HepG2 (cell line): ENCODE measurements around the gene EEIG1. TPM values are rescaled to one million over a fixed set of nuclear protein-coding genes. Genes with fewer than 3 reads are reported as not detected.

Experiments
- ATAC-seq: fragments of 200-7000 bp; cut with Tn5 transposase; 3 replicates; pipeline ENCODE4 v1.9.1; 2020; ENCODE audit warnings: mild to moderate bottlenecking, moderate library complexity
- BruUV-seq: library from RNA; stranded (reverse); fragments of 400-500 nt; replicated peaks from 2 replicates; lab custom pipeline; 2021; lab: Mats Ljungman, UMichigan
- CTCF ChIA-PET: fragments of 300-600 bp; formaldehyde crosslinking; extraction: SDS; loops from one replicate; lab custom pipeline; 2021; ENCODE audit warnings: low total read pairs, inconsistent platforms, low intra/inter-chr PET ratio; lab: Yijun Ruan, JAX
- POLR2A ChIA-PET: fragments of 350-600 bp; sonication (Branson Sonifier 250); formaldehyde crosslinking; loops from one replicate; lab custom pipeline; 2020; ENCODE audit warnings: antibody characterized with exemption, inconsistent platforms; lab: Yijun Ruan, JAX
- DNase-seq: peaks from one replicate; pipeline ENCODE4 v3.0.0-alpha.2; 2015; ENCODE audit warnings: low spot score
- FAIRE-seq: peaks from 3 replicates; lab custom pipeline; 2011; peaks lifted over from hg19 to GRCh38; lab: Jason Lieb, UNC
- H2AFZ ChIP-seq: one replicate; pipeline ENCODE4 v1.6.1; 2011; ENCODE audit warnings: low read length, inconsistent platforms
- H3K27ac ChIP-seq: fragments of 300-600 bp; 3 replicates; pipeline ENCODE4 v1.8.0; 2011; ENCODE audit warnings: mixed run types, mild to moderate bottlenecking, mixed read lengths, low read length, inconsistent platforms; ENCODE audit not compliant: insufficient read depth; ENCODE audit errors: extremely low read length
- H3K27me3 ChIP-seq, 2 experiments: fragments of 200-600 bp in 1 of 2; 2 replicates in 1 of 2; 3 replicates in 1 of 2; pipeline versions ENCODE4 v1.6.0 to v1.8.0; 2011; ENCODE audit warnings: low read length in 2 of 2, mild to moderate bottlenecking in 2 of 2, moderate library complexity in 2 of 2, inconsistent platforms in 1 of 2; ENCODE audit not compliant: insufficient read depth in 2 of 2, control insufficient read depth in 1 of 2
- H3K36me3 ChIP-seq, 2 experiments: fragments of 200-600 bp in 1 of 2; replicated peaks in 1 of 2; 2 replicates in 1 of 2; 3 replicates in 1 of 2; pipeline versions ENCODE4 v1.5.1 to v1.8.0; 2011; ENCODE audit warnings: low read length in 2 of 2, inconsistent platforms in 1 of 2; ENCODE audit not compliant: insufficient read depth in 2 of 2, control insufficient read depth in 1 of 2
- H3K4me1 ChIP-seq: 2 replicates; pipeline ENCODE4 v1.5.1; 2012; ENCODE audit warnings: low read length, inconsistent platforms; ENCODE audit not compliant: insufficient read depth
- H3K4me2 ChIP-seq: 2 replicates; pipeline ENCODE4 v1.6.0; 2011; ENCODE audit warnings: low read depth, low read length, inconsistent platforms
- H3K4me3 ChIP-seq, 3 experiments: fragments of 200-600 bp in 1 of 3; sonication (generic), shearing (Covaris generic) in 1 of 3; replicated peaks in 1 of 3; 2 replicates each; pipeline ENCODE4 v1.5.1; 2011 to 2016; ENCODE audit warnings: low read length in 3 of 3, inconsistent platforms in 2 of 3, low read depth in 2 of 3, mild to moderate bottlenecking in 2 of 3, control low read depth in 1 of 3, mixed read lengths in 1 of 3; ENCODE audit not compliant: insufficient read depth in 1 of 3
- H3K79me2 ChIP-seq: one replicate; pipeline ENCODE4 v1.6.1; 2011; ENCODE audit warnings: low read length, inconsistent platforms; ENCODE audit not compliant: insufficient read depth
- H3K9ac ChIP-seq: 2 replicates; pipeline ENCODE4 v1.6.0; 2011; ENCODE audit warnings: mild to moderate bottlenecking, low read depth, low read length, inconsistent platforms; ENCODE audit not compliant: insufficient read depth
- H3K9me3 ChIP-seq: 2 replicates; pipeline ENCODE4 v1.5.1; 2012; ENCODE audit warnings: mild to moderate bottlenecking, low read length
- H4K20me1 ChIP-seq: 2 replicates; pipeline ENCODE4 v1.6.0; 2011; ENCODE audit warnings: inconsistent platforms, mild to moderate bottlenecking, low read length, moderate library complexity; ENCODE audit not compliant: insufficient read depth
- AGO2 ChIP-seq: fragments of 200-400 bp; formaldehyde crosslinking; optimal IDR thresholded peaks from 2 replicates; pipeline ENCODE3; 2017; ENCODE audit warnings: mild to moderate bottlenecking, low read depth, low read length, moderate library complexity
- CHD2 ChIP-seq: IDR thresholded peaks from 2 replicates; pipeline ENCODE4 v1.6.1; 2011; ENCODE audit warnings: low read depth, low read length, improper control_type of control experiment
- DBP ChIP-seq: sonication (generic); formaldehyde crosslinking; IDR thresholded peaks from 2 replicates; pipeline ENCODE4 v1.4.0; 2020; ENCODE audit warnings: missing genetic modification reagents; ENCODE audit errors: not compliant biosample characterization
- FLYWCH1 ChIP-seq: sonication (generic); formaldehyde crosslinking; IDR thresholded peaks from 2 replicates; pipeline ENCODE4 v1.8.1; 2023; ENCODE audit warnings: mild to moderate bottlenecking, missing genetic modification reagents
- GTF2F1 ChIP-seq: fragments of 150-350 bp; IDR thresholded peaks from 2 replicates; pipeline ENCODE4 v1.6.1; 2014; ENCODE audit warnings: low read length
- HMG20A ChIP-seq: IDR thresholded peaks from 2 replicates; pipeline ENCODE4 v1.6.1; 2016; ENCODE audit warnings: borderline replicate concordance
- MXD1 ChIP-seq: sonication (generic); formaldehyde crosslinking; IDR thresholded peaks from 2 replicates; pipeline ENCODE4 v1.4.0; 2020; ENCODE audit warnings: mild to moderate bottlenecking, missing genetic modification reagents
- NR2F6 ChIP-seq, 2 experiments: IDR thresholded peaks; 2 replicates each; pipeline ENCODE4 v1.6.1; 2016; ENCODE audit warnings: antibody characterized with exemption in 1 of 2, mild to moderate bottlenecking in 1 of 2
- SP4 ChIP-seq: sonication (generic); formaldehyde crosslinking; IDR thresholded peaks from 2 replicates; pipeline ENCODE4 v1.8.1; 2023; ENCODE audit warnings: mild to moderate bottlenecking, missing genetic modification reagents
- TAF1 ChIP-seq: sonication (generic); formaldehyde crosslinking; IDR thresholded peaks from 2 replicates; pipeline ENCODE4 v1.4.0; 2020; ENCODE audit warnings: missing genetic modification reagents
- THAP11 ChIP-seq: IDR thresholded peaks from 2 replicates; pipeline ENCODE4 v1.6.1; 2016; ENCODE audit warnings: missing biosample characterization, missing genetic modification reagents
- THRA ChIP-seq: sonication (generic); formaldehyde crosslinking; IDR thresholded peaks from 2 replicates; pipeline ENCODE4 v1.4.0; 2020; ENCODE audit warnings: missing genetic modification reagents, borderline replicate concordance
- ZMAT3 ChIP-seq: sonication (generic); formaldehyde crosslinking; conservative IDR thresholded peaks from 2 replicates; pipeline ENCODE4 v1.7.0; 2021; ENCODE audit warnings: missing genetic modification reagents
- ZNF121 ChIP-seq: sonication (generic); formaldehyde crosslinking; IDR thresholded peaks from 2 replicates; pipeline ENCODE4 v1.5.0; 2020; ENCODE audit warnings: mild to moderate bottlenecking, missing genetic modification reagents
- ZNF207 ChIP-seq: fragments of 450-650 bp; IDR thresholded peaks from 2 replicates; pipeline ENCODE4 v1.6.1; 2016; ENCODE audit warnings: antibody characterized with exemption, borderline replicate concordance
- ZNF431 ChIP-seq: sonication (generic); formaldehyde crosslinking; IDR thresholded peaks from 2 replicates; pipeline ENCODE4 v1.9.0; 2022; ENCODE audit warnings: missing genetic modification reagents, low read depth, mild to moderate bottlenecking, borderline replicate concordance
- ZNF891 ChIP-seq: sonication (generic); formaldehyde crosslinking; IDR thresholded peaks from 2 replicates; pipeline ENCODE4 v1.5.0; 2020; ENCODE audit warnings: mild to moderate bottlenecking, missing genetic modification reagents
- ZSCAN25 ChIP-seq: sonication (generic); formaldehyde crosslinking; IDR thresholded peaks from 2 replicates; pipeline ENCODE4 v1.8.0; 2022; ENCODE audit warnings: mild to moderate bottlenecking, missing genetic modification reagents
- ZZZ3 ChIP-seq: sonication (generic); formaldehyde crosslinking; IDR thresholded peaks from 2 replicates; pipeline ENCODE4 v1.4.0; 2020; ENCODE audit warnings: missing genetic modification reagents, mild to moderate bottlenecking, borderline replicate concordance
- WGBS: methylation state at CpG from one replicate; pipeline ENCODE4 v1.1.6; 2017; ENCODE audit warnings: low lambda C conversion rate; 5-methylcytosine and 5-hydroxymethylcytosine counted together
- in situ Hi-C: cut with HindIII; loops from 2 replicates; pipeline ENCODE4 v1.10.0; 2017; ENCODE audit warnings: low pct_unique_long_range_greater_than_20kb; ENCODE audit not compliant: extremely low pct_ligation_motif_present
- intact Hi-C: fragments of 100-400 bp; cut with micrococcal nuclease; formaldehyde crosslinking; loops from one replicate; pipeline ENCODE4 v1.10.0; 2022; ENCODE audit not compliant: unreplicated experiment
- polyA plus RNA-seq, 8 experiments: library from polyadenylated mRNA; depleted of rRNA in 3 of 8; stranded (reverse) in 7 of 8; unstranded in 1 of 8; fragments of >200 nt; fragmentation: Illumina TruSeq in 4 of 8; extraction: Trizol in 4 of 8; gene quantifications; 2 replicates each; pipeline versions ENCODE4 v1.2.1 to v1.2.3, GENCODE V29; 2011 to 2016; ENCODE audit warnings: low read depth in 4 of 8, missing spikeins in 1 of 8, mixed read lengths in 1 of 8; ENCODE audit not compliant: insufficient read depth in 1 of 8
- total RNA-seq, 5 experiments: library from RNA; depleted of rRNA; stranded (reverse); fragments of >200 nt; fragmentation: Illumina TruSeq; extraction: Trizol; gene quantifications; 2 replicates each; pipeline ENCODE4 v1.2.3, GENCODE V29; 2016; ENCODE audit warnings: low read depth in 1 of 5
- TF ChIP-seq, protein P1 (sequence below): sonication (generic); formaldehyde crosslinking; IDR thresholded peaks from 2 replicates; pipeline ENCODE4 v1.5.1; 2020; ENCODE audit warnings: mild to moderate bottlenecking, missing genetic modification reagents, moderate library complexity

The EEIG1 gene
- total and polyA plus RNA-seq, 2 of the 13 experiments (the other 11 are each of a cell fraction or from before 2014, with no cell fraction given), result 16.6 to 25.2 TPM

GRCh38 chr9:127979015-127979332 lies 1.8 kb downstream of the EEIG1 start:
- Histone ChIP-seq H3K27me3 (no peaks in the 10 kb centered on the region; a peak in 1 of 5 replicates), H3K36me3 (peaks cover 0 to 4% of the 10 kb centered on the region in 2 experiments; a peak in 1 of 5 replicates), H3K4me2 (peak overlapping the region; percentile 97), H4K20me1 (peaks cover 37% of the 10 kb centered on the region; the same call in 1 of the 2 replicates), H3K9ac (peak overlapping the region; percentile 84), H3K79me2 (peaks cover 63% of the 10 kb centered on the region), H3K9me3 (no peaks in the 10 kb centered on the region), H3K27ac (peak overlapping the region; percentile 60), H3K4me3 (peak overlapping the region; percentile 86 to 90 (median 90)), H3K4me1 (peaks cover 70% of the 10 kb centered on the region), H2AFZ (no peak overlapping the region)
- ChIA-PET POLR2A (interaction anchor here (0.9 to 2.3 kb wide), 3 partner anchors 13 to 119 kb away, joined by 3 to 8 read pairs (median 4); no protein-coding TSS in a partner anchor), CTCF (no interaction called here)
- WGBS, result 4% methylated on average over 5 of the region's 5 CpGs
- BruUV-seq, result no TSS peak
- in situ Hi-C loops (no loop called here), intact Hi-C loops (loop anchor here (5.0 kb wide), 2 partner anchors 37 to 43 kb away; no protein-coding TSS in a partner anchor)
- ATAC-seq, result no peak
- DNase-seq, result no peak
- no peak for FAIRE-seq
- TF ChIP-seq THRA (0 out of 2 replicates have a peak, but pooled peaks have one; percentile 15), ZMAT3 (CRISPR knock-in tag) (no peak), NR2F6 (IDR thresholded peaks at IDR 0.05) (no peak), NR2F6 (CRISPR knock-in tag; IDR thresholded peaks at IDR 0.05) (no peak), ZNF207 (no peak), FLYWCH1 (no peak), AGO2 (no peak), ZNF121 (CRISPR knock-in tag) (peak; percentile 75; the same call in 1 of the 2 replicates), ZNF431 (CRISPR knock-in tag) (no peak), GTF2F1 (no peak), SP4 (CRISPR knock-in tag) (0 out of 2 replicates have a peak, but pooled peaks have one; percentile 49), MXD1 (CRISPR knock-in tag) (no peak), DBP (no peak), CHD2 (no peak), ZSCAN25 (no peak), HMG20A (CRISPR knock-in tag) (no peak), ZZZ3 (CRISPR knock-in tag) (no peak), THAP11 (CRISPR knock-in tag) (no peak), ZNF891 (CRISPR knock-in tag) (0 out of 2 replicates have a peak, but pooled peaks have one; percentile 14), TAF1 (CRISPR knock-in tag) (0 out of 2 replicates have a peak, but pooled peaks have one; percentile 4)
- TF ChIP-seq, protein P1, sequence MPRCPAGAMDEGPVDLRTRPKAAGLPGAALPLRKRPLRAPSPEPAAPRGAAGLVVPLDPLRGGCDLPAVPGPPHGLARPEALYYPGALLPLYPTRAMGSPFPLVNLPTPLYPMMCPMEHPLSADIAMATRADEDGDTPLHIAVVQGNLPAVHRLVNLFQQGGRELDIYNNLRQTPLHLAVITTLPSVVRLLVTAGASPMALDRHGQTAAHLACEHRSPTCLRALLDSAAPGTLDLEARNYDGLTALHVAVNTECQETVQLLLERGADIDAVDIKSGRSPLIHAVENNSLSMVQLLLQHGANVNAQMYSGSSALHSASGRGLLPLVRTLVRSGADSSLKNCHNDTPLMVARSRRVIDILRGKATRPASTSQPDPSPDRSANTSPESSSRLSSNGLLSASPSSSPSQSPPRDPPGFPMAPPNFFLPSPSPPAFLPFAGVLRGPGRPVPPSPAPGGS, result no peak
